Myocyte (in vitro differentiated cells): ENCODE data around the gene SLC19A2. TPM values are rescaled to one million over a fixed set of nuclear protein-coding genes. Genes with fewer than 3 reads are reported as not detected.
A peak's percentile ranks its signal among the peaks of the same experiment; 100 is the strongest.
"Not testable (repeated sequence)": the region's sequence is repeated elsewhere in the genome, so short reads cannot be mapped to it uniquely, and the experiment has no call there.

ENCODE experiments used
- DNase-seq: peaks from one replicate; pipeline ENCODE4 v3.0.0-alpha.2; 2012; ENCODE audit warnings: low read depth
- total RNA-seq: library from RNA; depleted of rRNA; stranded (reverse); fragments of >200 nt; gene quantifications from 2 replicates; pipeline ENCODE4 v1.2.3, GENCODE V29; 2014

The SLC19A2 gene
- total RNA-seq, 1 donor from 2014 or later, result 14.6 TPM

- DNase-seq, result no peak
These were observed 24.3 kb upstream of the SLC19A2 start for GRCh38 chr1:169510060-169510459.

DNA sequence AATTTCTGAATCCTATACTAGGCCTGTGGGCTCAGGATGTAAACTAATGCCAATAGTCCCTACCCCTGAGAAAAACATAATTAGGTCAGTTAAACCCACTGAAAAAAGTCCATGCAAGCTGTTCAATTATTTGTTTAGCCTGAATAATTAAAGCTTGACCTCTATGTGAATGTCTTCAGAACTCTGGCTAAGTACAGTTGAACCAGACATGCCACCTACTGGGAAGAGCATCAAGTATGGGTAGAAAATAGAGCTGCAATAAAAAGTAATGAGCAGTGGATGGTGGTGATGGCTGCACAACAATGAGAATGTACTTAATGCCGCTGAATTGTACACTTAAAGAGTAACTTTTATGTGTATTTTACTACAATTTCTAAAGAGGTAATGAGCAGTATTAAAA is 23.6 kb upstream of the SLC19A2 start:
- DNase-seq, result no peak

GRCh38 chr1:169508432-169509338 is 22.9 kb upstream of the SLC19A2 start:
- DNase-seq, result no peak

DNA sequence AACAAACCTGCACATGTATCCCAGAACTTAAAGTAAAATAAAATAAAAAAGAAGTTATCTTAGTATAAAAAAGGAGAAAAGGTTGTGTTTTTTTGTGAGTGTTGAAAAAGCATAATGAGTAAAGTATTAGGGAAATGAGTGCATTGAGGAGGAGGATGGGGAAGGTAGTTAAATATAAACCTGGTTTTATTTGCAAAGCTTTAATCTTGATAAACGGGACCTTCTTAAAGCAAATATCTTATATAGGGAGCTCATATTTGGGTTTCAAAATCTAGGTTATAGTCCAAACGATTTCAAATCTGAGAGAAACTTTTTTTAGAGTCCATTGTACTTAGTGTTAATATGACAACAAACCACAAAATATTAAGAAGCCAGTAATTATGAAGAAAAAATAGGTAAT is 21.7 kb upstream of the SLC19A2 start:
- no peak for DNase-seq

- not testable (repeated sequence) for DNase-seq
These were observed 17.9 kb upstream of the SLC19A2 start for GRCh38 chr1:169503601-169504000.

- no peak for DNase-seq
These were observed 14.1 kb upstream of the SLC19A2 start for GRCh38 chr1:169499807-169500206.

- no peak for DNase-seq
These were observed 11.6 kb upstream of the SLC19A2 start for GRCh38 chr1:169497317-169497716.

- DNase-seq, result no peak
These were observed 10.2 kb upstream of the SLC19A2 start for GRCh38 chr1:169495916-169496315.

GRCh38 chr1:169495046-169495775 is 9.5 kb upstream of the SLC19A2 start:
- no peak for DNase-seq

DNA sequence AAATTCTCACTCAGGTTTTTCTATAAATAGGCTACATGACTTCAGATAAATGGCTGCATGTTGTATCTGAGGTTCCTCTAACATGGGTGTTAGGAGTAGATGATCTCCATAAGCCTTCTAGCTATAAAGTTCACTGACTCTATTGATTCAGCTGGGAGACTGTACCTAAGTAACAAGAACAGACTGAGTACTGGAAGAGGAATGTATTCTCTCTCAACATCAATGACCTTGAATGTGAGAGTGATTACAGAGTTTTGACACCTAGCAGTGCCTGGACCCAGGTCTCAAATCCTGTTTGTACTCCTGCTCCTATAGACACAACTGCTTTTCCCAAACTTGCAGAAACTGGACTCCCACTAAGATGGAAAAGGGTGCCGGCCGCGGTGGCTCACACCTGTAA is 8.6 kb upstream of the SLC19A2 start:
- DNase-seq, result no peak

- no peak for DNase-seq
These were observed 7.5 kb upstream of the SLC19A2 start for GRCh38 chr1:169493251-169493650.

GRCh38 chr1:169491845-169492281 is 6.1 kb upstream of the SLC19A2 start:
- DNase-seq, result peak; percentile 22

DNA sequence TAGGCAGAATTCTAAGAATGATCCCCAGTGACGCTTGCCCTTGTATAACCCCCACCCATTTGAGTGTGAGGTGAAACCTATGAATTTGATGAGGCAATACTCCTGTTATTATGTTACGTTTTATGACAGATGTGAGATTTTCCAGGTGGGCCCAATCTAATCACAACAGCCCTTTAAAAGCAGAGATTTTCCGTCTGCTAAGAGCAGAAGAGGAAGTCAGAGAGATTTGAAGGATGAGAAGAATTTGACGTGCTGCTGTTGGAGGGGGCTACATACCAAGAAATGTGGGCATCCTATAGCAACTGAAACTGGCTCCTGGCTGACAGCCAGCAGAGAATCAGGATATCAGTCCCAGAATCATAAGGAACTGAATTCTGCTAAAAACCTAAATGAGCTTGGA is 2.4 kb upstream of the SLC19A2 start:
- DNase-seq, result no peak

- peak; percentile 59 for DNase-seq
These were observed 1.8 kb upstream of the SLC19A2 start for GRCh38 chr1:169487561-169487960.

DNA sequence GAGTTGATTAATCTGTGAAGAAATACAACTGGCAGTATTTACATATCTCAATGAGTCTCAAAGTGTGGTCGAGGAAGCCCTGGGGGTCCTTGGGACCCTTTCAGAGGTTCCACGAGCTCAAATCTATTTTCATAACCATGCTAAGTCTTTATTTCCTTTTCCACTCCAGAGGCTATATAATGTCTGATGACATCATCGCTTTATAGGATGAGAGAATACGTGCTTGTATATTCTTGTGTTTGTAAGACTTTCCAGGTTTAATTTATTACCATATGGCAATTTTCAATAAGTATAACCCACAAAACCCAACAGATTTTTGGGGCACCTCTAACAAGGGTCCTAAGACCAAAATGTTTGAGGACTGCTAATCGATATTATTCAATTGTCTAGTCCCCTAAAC is 1.4 kb upstream of the SLC19A2 start:
- DNase-seq, result no peak

DNA sequence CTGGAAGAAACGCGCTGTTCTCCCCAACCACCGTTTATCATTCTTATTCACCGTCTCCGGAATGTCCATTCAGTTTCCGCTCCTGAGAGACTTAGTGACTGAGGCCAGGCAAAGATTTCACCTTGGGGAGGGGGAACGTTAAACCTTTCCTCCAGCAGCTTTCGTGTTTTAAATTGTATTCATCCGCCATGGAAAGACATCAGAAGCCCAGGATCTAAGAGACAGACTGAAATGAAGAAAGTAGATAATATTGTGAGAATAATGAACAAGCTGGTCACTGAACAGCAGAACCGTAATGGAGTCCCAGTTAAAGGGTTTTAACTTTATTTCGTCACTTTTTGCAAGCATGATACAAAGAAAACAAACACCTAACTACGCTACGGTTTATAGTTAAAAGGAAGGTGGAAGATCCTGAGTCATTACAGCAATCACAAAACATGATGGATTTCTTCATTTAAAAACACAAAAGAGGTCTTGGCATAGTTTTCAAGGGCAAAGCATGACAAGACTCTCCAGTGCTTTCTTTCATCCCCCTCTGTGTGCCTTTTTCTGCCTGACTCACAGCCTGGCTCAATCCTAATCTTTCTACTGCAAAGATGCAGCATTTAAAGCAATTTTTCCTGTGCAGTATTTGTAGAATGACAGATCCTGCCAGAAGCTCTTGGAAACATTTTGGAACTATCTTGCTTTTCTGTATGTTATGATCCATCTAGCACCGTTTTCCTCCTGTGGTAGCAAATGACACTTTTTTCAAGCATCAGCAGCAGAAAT is 722 bp upstream of the SLC19A2 start:
- DNase-seq, result peak; percentile 45

DNA sequence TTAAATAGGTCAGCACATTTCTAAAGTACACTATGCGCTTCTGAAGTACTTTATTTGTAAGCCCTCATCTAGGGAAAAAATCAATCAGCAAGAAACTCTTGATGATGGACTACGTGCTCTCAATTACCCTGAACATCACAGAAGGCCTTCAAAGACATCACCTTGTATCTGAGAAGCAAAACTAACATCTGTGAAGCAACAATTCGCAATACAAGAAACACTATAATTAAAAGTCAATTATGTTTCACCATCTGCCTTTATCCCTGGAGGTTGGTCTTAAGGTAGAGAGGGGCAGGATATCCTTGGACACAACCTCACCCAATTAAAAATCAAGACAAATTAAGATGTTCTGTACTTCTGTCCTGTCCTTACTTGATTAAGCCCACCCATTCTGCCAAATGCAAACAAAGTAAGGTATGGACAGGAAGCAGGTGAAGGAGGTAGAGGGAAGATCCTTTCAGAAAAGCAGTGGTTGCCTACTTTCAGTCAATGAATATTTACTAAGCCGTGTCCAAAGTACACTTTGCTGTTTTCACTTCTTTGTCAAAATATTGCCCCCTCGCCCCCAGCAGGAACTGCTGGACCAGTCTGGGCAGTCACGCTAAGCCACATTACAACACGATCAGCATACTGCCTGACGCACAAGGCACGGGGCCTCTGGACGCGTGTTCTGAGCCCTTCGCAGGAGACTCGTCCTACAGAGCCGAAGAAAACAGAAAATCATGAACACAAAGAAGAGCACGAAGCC is 887 bp downstream of the SLC19A2 start:
- DNase-seq, result peak; percentile 49

DNA sequence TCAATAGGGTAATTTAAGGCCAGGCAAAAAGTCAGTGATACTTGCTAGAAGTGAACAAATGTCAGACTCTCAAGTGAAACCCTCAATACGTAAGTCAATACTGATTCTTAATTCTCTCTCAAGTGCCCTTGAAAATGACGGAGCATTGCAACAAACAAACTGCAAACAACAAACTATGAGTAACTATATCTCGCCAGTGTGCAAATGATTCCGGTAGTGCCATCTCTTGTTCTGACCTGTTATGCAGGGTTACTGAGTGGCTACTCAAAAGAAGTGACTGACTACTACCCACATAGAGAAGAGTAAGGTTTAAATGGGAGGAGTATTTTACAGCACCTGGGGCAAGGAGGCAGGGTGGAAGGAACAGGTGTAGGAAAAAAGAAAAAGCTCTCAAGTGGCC is 1.6 kb downstream of the SLC19A2 start:
- DNase-seq, result no peak

- DNase-seq, result peak; percentile 60
These were observed 2.2 kb downstream of the SLC19A2 start for GRCh38 chr1:169483500-169483966.

- no peak for DNase-seq
These were observed 6.2 kb downstream of the SLC19A2 start for GRCh38 chr1:169479363-169480066.
